Lower leg skin (tissue), 3 donors: Measurements from ENCODE around the gene ZNF593OS.

Source experiments
- POLR2A ChIP-seq, 2 donors: fragments of 450-650 bp; IDR thresholded peaks; one replicate each; pipeline ENCODE4 v1.6.1; 2016 to 2017; ENCODE audit warnings: antibody characterized with exemption in 2 of 2, mild to moderate bottlenecking in 1 of 2, moderate library complexity in 1 of 2
- TF ChIP-seq, protein P1 (sequence below), 3 donors: fragments of 450-650 bp; IDR thresholded peaks; one replicate each; pipeline ENCODE4 v1.5.1; 2016; ENCODE audit warnings: antibody characterized with exemption in 3 of 3, mild to moderate bottlenecking in 3 of 3, moderate library complexity in 2 of 3

DNA sequence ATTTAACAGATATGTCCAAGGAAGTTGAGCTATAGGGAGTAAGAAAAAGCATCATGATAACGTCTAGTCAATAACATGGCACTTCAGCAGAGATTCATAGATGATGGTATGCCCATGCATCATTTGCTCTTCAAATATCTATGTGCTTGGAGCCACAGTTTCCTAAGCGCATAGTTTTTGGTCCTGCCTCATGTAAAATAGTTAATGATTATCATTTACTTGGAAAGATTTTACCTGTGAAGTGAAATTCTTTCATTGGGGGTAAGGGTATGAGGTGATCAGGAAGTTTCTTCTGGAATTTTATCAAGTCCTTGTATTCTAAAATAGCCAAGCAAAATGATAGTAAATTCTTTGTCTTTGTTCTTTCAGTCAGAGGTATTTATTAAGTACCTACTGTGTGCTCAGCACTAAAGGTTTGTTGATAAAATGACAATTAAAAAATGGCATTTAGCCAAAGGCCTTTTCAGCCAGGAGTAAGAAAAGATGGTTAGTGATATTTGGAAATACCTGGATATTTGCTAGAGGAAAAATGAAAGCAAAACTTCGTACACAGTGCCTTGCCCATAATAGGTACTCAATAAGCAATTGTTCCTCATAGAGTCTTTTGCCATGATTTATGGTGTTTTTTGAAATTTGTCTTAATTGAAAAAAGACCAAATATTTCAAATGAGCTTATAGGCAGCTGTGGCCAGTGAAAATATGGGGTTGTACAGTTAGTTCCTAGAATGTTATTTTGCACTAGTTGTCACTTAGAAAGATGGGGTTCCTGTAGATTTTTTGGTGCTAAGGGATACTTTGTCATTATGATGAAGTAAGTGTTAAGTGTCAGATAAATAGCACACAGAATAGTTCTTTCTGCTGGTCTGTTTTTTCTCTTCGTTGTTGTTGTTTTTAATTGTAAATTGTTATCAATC, 47.0 kb downstream of the ZNF593OS start:
- TF ChIP-seq, protein P1, sequence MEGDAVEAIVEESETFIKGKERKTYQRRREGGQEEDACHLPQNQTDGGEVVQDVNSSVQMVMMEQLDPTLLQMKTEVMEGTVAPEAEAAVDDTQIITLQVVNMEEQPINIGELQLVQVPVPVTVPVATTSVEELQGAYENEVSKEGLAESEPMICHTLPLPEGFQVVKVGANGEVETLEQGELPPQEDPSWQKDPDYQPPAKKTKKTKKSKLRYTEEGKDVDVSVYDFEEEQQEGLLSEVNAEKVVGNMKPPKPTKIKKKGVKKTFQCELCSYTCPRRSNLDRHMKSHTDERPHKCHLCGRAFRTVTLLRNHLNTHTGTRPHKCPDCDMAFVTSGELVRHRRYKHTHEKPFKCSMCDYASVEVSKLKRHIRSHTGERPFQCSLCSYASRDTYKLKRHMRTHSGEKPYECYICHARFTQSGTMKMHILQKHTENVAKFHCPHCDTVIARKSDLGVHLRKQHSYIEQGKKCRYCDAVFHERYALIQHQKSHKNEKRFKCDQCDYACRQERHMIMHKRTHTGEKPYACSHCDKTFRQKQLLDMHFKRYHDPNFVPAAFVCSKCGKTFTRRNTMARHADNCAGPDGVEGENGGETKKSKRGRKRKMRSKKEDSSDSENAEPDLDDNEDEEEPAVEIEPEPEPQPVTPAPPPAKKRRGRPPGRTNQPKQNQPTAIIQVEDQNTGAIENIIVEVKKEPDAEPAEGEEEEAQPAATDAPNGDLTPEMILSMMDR (IDR thresholded peaks at IDR 0.05) = no peak
- TF ChIP-seq POLR2A (IDR thresholded peaks at IDR 0.05) = no peak
